ENCODE data around the gene RNU6-8. TPM values are rescaled to one million over a fixed set of nuclear protein-coding genes. Genes with fewer than 3 reads are reported as not detected.

The RNU6-8 gene
- total RNA-seq, 1 donor from 2014 or later, result not detected

- intact Hi-C loops (cut with micrococcal nuclease), result no loop called here
- Mint-ChIP-seq H3K27me3 (peaks cover 4% of the 10 kb centered on the region), H3K27ac (no peak overlapping the region), H3K9me3 (peaks cover 10% of the 10 kb centered on the region), H3K36me3 (ENCODE audit: low read depth) (no peaks in the 10 kb centered on the region), H3K4me1 (peaks cover 10% of the 10 kb centered on the region), H3K4me3 (no peak overlapping the region)
- TF ChIP-seq CTCF (IDR thresholded peaks at IDR 0.05), result no peak
- ATAC-seq (ENCODE audit: low read depth) (no peak), DNase-seq (no peak)
- ChIA-PET CTCF (no interaction called here), POLR2A (no interaction called here)
Measured at GRCh38 chr14:32183151-32184058, 19.7 kb downstream of the RNU6-8 start.

DNA sequence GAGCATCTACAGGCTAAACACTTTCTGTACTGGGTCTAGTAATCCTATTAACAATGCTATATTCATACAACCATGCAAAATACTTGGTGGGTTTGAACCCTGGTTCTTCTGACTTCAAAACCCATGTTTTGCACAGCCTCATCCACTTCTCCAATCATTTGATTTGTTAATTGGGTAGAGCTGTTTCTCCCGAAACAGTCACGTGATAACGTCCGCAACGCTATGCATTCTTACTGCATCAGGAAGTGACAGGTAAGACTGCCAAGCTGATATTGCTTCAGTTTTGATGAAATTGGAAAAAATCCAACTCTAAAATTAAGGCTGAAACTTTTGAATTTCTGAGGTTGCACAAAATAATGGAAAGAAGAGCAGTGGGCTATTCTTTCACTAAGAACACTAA lies 31.6 kb downstream of the RNU6-8 start:
- no peak for TF ChIP-seq CTCF (IDR thresholded peaks at IDR 0.05)
- intact Hi-C loops (cut with micrococcal nuclease), result no loop called here
- Mint-ChIP-seq H3K4me3 (no peak overlapping the region), H3K27me3 (no peaks in the 10 kb centered on the region), H3K9me3 (no peaks in the 10 kb centered on the region), H3K4me1 (peaks cover 2% of the 10 kb centered on the region), H3K27ac (no peak overlapping the region), H3K36me3 (ENCODE audit: low read depth) (no peaks in the 10 kb centered on the region)
- ATAC-seq (ENCODE audit: low read depth) (no peak), DNase-seq (no peak)
- CTCF ChIA-PET, result interaction anchor here (1.7 kb wide), 1 partner anchor 15 kb away, joined by 3 read pairs; no protein-coding TSS in a partner anchor
- POLR2A ChIA-PET, result no interaction called here

GRCh38 chr14:32169191-32169590 lies 33.9 kb downstream of the RNU6-8 start:
- Mint-ChIP-seq H3K4me1 (peaks cover 15% of the 10 kb centered on the region), H3K4me3 (no peak overlapping the region), H3K36me3 (ENCODE audit: low read depth) (no peaks in the 10 kb centered on the region), H3K9me3 (no peaks in the 10 kb centered on the region), H3K27me3 (no peaks in the 10 kb centered on the region), H3K27ac (no peak overlapping the region)
- TF ChIP-seq CTCF (IDR thresholded peaks at IDR 0.05), result no peak
- ATAC-seq (ENCODE audit: low read depth), result no peak
- no peak for DNase-seq
- POLR2A ChIA-PET, result no interaction called here
- CTCF ChIA-PET, result no interaction called here
- intact Hi-C loops (cut with micrococcal nuclease), result no loop called here

GRCh38 chr14:32167907-32168306 lies 35.2 kb downstream of the RNU6-8 start:
- CTCF ChIA-PET, result no interaction called here
- DNase-seq (no peak), ATAC-seq (ENCODE audit: low read depth) (no peak)
- H3K36me3 Mint-ChIP-seq (ENCODE audit: low read depth), result no peaks in the 10 kb centered on the region
- H3K9me3 Mint-ChIP-seq, result no peaks in the 10 kb centered on the region
- no peak overlapping the region for H3K4me3 Mint-ChIP-seq
- POLR2A ChIA-PET, result no interaction called here
- no peak for TF ChIP-seq CTCF (IDR thresholded peaks at IDR 0.05)
- H3K4me1 Mint-ChIP-seq, result peaks cover 15% of the 10 kb centered on the region
- H3K27ac Mint-ChIP-seq, result no peak overlapping the region
- intact Hi-C loops (cut with micrococcal nuclease), result no loop called here
- H3K27me3 Mint-ChIP-seq, result no peaks in the 10 kb centered on the region

- no peak for DNase-seq
- Mint-ChIP-seq H3K27ac (no peak overlapping the region), H3K4me3 (no peak overlapping the region), H3K27me3 (no peaks in the 10 kb centered on the region), H3K36me3 (ENCODE audit: low read depth) (no peaks in the 10 kb centered on the region), H3K9me3 (no peaks in the 10 kb centered on the region), H3K4me1 (peaks cover 15% of the 10 kb centered on the region)
- intact Hi-C loops (cut with micrococcal nuclease), result no loop called here
- TF ChIP-seq CTCF (IDR thresholded peaks at IDR 0.05), result no peak
- no peak for ATAC-seq (ENCODE audit: low read depth)
- CTCF ChIA-PET, result no interaction called here
- POLR2A ChIA-PET, result no interaction called here
Measured at GRCh38 chr14:32166924-32167323, 36.1 kb downstream of the RNU6-8 start.

Data from activated B cell treated with CpG ODN at 0.5 μM for 24 hours (primary cell).